GM08714 (cell line): ENCODE data around the gene PRXL2B.

Source experiments
- H3K4me3 ChIP-seq: fragments of 200-500 bp; sonication (Bioruptor generic); 2 replicates; pipeline ENCODE4 v1.5.1; 2014; ENCODE audit warnings: mild to moderate bottlenecking, low read length, inconsistent platforms
- ZNF274 ChIP-seq: IDR thresholded peaks from 2 replicates; pipeline ENCODE4 v1.6.1; 2012; ENCODE audit warnings: mild to moderate bottlenecking, low read depth, low read length

The PRXL2B gene

DNA sequence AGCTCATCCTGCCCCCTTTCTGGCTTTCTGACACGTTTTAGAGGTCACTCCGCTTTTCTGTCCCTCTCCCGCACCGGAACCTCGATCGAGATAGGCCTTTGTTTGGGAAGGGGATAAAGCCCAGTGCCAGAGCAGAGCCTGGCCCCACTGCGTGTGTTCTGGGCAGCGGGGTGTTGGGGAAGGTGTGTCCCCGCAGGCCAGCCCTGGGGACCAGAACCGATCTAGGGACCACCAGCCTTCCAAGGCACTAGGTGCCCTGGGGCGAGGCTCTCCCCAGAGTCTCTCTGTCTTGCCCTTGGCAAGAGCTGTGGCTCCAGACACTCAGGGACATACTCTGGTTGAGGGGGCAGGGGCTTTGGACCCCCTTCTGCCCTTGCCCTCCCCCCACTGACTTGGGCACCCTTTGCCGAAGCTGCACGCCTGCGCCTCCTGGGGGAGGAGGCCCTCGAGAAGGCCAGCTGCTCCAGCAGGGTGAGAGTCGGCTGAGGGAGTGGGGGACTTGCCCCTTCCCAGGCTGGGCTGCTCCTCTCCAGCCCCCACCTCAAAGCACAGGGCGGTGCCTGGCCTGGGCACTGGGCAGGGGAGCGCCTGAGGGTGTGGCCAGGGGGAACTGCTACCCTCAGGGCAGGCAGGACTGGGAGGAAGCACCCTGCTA lies 16.4 kb downstream of the PRXL2B start:
- H3K4me3 ChIP-seq, result no peak overlapping the region
- TF ChIP-seq ZNF274, result no peak

DNA sequence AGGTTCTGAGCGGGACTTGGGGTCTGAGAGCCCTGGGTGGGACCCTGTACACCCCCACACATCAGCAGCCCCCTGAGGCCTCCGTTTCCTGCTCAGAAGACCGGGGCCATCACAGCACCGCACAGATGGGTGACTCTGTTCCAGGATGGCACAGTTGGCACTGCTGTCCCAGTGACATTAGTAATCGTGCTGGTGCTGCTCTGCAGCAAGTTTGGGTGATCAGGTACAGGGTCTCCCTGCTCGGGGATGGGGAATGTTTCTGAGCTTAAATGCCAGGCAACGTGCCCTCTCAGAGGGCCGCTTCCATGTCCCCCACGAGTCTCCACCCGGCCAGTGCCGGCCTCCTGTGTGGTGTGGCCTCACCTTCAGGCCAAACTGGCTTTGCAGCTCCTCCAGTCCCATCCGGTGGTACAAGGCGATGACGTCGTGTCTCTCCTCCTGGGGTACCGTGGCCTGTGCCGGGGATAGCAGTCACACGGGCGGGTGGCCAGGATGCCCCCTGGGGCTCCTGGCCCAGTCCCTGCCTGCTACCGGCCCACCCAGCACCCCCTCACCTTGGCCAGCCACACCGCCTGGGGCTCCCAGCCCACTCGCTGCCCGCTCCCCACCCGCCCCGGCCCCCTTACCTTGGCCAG lies 17.1 kb downstream of the PRXL2B start:
- TF ChIP-seq ZNF274, result no peak
- no peak overlapping the region for H3K4me3 ChIP-seq

DNA sequence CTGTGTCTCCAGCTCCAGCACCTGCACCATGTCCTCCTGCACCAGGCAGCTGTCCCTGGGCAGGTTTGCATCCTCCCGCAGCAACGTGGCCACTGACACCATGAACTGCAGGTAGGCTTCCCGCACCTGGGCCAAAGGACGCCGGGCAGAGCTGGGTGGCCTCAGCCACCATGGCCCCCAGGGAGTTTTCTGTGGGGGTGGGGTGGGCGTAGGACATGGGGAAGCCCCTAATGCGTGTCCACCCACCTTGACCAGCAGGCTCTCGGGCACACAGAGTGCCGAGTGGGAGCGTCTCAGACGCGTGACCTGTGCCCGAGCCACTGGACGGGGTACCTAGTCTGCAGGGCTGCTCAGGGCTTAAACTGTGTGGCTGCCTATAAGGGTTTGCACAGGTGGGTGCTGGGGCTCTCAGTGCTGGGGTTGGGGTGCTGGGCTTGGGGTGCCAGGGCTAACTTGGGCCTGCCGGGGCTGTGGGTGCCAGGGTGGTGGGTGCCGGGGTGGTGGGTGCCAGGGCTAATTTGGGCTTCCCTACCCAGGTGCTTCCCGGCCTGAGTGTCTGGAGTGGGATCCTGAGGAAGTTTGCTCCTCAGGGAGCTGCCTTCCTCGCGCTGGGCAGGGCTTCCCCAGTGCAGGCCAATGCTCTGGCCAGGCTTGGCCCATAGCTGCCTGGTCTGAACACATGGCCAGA lies 17.7 kb downstream of the PRXL2B start:
- TF ChIP-seq ZNF274, result no peak
- H3K4me3 ChIP-seq, result no peak overlapping the region

DNA sequence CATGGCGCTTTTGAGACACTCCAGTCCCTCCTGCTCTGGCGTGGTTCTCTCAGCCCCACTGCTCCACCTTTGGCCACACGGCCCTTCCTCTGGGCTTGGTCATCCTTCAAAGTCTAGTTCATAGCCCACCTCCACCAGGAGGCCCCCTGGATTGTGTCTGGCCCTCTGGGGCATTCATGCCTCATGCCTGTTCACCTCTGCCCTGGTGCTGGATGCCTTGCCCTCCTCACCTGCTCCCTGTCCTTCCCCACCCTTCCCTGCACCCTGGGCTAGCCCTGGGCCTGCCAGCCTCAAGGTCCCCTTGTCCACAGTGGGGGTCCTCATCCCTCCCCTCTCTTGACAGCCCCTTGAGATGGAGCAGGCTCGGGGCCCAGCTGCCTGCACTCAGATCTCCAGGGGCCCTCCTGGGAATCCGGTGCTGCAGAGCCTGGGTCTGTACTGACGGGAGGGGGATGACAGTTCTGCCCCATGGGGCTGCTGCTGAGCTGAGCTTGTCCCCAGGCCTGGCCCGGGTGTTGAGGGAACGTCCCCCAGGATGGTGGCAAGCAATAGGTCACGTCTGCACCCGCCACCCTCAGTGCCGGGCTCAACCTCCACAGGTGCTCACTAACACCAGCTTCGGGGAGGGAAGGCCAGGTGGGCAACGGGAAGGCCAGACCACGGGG lies 18.4 kb downstream of the PRXL2B start:
- no peak overlapping the region for H3K4me3 ChIP-seq
- TF ChIP-seq ZNF274, result no peak

DNA sequence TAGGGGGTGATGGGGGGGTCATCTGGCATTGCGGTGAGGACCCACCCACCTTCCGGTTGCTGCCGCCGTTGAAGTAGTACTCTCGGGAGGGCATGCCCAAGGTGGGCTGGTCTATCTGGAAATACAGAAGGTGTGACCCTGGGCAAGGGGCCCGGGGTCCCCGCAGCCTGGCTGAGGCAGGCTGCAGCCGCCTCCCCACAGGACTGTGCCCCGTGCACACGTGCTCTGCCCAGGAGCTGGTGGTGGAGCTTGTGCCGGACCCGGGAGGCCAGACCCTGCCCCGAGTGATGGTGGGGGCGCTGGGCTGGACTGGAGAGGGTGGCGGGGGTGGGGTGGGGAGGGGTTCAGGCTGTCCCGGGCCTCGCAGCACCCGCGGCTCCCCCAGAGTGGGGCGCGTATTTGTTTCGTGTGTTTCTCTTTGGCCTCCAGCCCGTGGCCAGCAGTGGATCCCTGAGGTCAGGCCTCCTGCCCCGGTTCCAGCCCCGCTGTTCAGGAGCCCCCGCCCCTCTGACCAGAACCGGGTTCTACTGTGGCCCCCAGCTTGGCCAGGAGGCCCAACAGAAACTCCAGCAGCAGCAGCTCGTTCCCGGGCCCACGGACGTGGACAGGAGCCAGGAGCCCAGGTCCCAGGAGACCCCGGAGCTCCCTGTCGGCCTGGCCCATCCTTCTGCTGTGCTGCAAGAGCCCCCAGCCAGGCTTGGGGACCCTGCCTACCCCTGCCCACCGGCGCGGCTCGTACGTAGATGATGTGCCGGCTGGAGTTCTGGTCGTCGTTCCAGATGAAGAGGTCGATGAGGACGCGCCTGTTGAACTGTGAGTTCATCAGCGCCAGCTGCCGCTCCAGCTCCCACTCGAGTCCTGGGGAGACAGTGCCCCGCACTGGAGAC lies 19.2 kb downstream of the PRXL2B start:
- no peak for TF ChIP-seq ZNF274
- no peak overlapping the region for H3K4me3 ChIP-seq

DNA sequence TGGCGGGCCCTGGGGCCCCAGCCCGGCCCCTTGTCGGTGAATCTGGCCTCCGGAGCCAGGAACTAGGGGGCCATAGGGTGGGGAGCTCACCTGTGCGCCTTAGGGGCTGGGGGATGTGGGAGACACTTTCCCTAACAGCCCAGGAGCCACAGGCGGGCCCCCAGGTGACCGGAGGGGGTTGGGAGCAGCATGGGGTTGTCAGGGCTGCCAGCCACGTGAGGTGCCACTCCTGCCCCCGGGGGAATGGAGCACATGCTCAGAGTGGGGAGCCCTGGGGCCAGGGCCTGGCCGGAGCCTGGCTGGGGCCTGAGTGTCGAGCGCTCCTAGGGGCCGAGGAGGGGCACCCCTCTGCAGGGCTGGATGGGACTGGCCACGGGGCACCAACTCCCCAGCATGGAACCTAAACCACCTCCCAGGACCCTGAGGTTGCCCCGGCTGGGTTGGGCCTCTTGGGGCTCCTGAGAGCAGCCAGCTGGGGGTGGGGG lies 19.9 kb downstream of the PRXL2B start:
- no peak for TF ChIP-seq ZNF274
- H3K4me3 ChIP-seq, result no peak overlapping the region

DNA sequence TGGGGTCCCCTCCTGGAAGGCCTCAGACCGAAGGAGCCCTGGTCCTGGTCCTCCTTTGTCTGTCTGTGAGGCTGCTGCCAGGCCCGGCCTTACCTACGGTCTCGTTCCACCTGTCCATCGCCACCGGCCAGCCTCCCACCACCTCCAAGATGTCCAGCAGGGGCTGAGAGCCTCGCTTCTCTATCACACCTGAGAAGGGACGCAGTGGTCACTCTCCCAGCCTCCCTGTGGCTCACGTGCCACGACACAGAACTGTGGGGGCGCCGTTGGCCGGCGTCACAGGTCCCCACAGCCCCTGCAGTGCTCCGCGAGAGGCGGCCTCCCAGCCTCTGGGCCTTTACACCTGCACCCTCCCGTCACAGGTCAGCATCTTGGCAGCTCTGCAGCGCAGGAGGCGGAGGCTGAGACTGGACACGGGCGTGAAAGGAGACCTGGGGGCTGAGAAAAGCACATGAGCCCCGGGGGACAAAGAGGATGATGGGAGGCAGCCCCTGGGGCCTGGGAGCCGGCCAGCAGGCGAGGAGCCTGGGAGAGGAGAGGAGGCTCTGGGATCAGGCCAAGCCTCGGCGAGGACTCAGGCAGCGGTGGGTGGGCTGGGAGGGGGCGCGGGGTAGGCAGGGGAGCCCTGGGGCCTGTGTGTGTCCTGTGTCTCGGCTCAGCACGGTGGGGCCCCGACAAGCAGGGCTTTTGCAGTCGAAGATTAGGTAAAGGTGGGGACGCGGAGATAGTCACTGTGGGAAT lies 20.5 kb downstream of the PRXL2B start:
- TF ChIP-seq ZNF274, result no peak
- H3K4me3 ChIP-seq, result no peak overlapping the region

DNA sequence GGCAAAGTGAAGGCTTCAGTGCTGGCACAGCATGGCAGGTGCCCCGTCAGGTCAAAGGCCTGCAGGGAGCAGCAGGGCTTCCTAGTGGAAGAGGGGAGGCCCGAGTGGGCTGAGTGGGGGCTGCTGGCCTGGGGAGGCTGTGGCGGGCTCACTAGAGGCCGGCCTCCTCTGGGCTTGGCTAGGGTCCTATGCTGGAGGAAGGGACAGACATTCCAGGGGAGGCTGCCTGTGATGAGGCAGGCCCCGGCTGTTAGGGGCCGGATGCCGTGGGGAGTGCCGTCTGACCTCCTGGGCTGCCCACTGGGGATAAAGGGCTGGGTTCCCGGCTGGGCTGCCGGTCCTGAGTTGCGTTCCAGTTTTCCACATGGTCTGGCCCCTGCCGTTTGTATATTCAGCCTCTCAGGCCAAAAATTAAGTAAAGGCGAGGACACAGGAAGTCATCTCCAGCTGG lies 21.1 kb downstream of the PRXL2B start:
- H3K4me3 ChIP-seq, result no peak overlapping the region
- TF ChIP-seq ZNF274, result no peak

DNA sequence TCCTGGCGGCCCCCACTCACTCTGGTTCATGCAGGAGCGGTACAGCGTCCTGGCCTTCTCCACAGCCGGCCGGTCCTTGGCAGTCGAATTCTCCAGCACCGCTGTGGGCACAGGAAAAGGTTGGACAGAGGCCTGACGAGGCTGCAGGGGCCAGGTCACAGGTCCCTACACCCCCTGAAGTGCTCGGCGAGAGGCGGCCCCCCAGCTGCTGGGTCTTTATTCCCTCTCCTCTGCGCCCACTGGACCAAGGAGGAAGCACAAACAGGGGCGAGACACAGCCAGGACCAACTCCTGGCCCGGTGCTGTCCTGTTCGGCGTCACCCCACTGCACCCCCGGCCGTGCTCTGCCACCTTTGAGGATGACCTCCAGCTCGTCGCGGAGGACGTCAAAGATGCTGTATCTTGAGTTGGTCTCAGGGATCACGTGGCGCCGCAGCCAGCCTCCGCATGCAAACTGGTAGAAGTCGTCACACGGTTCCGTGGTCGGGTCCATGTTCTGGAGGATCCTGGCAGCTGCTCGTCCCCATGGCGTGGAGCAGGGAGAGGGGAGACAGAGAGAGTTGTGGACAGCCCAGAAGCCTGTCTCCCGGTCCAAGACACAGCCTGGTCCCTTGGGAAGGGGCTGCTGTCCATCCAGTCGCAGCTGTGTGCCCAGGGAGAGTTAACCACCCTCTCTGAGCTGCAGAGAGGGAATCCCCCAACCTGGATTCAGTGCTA lies 22.9 kb downstream of the PRXL2B start:
- no peak overlapping the region for H3K4me3 ChIP-seq
- TF ChIP-seq ZNF274, result no peak

DNA sequence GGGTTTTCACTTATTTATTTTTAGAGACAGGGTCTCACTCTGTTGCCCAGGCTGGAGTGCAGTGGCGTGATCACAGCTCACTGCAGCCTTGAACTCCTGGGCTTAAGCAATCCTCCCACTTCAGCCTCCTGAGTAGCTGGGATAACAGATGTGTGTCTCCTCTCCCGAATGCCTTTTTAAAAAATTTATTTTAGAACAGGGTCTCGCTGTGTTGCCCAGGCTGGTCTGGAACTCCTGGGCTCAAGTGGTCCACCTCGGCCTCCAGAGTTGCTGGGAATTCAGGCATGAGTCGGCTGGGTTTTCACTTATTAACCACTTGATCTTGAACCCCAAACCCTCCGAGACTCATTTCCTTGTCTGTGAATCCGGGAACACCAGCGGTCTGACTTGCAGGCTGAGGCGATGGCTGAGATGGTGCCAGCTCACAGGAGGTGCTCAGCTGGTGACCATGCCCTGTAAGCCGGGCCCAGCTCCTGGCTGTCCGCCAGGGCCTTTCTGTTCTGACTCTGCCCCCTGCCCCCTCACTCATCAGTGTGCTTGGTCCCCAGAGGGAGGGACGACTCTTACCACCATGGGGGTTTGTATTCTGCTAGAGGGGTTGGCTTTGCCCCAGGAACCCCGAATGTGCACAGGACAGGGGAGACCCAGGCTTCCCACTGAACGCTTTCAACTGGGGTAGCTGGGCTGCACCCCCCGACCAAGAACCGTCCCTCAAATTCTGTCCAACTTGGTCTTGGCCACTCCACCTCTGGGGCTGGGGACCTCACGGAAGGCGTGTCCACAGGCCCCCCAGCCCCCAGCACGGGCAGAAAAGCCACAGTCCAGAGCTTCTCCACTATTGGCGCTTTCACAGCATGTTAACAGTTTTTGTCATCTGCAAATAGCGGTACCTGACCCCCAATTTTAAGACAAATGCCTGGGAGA lies 23.7 kb downstream of the PRXL2B start:
- H3K4me3 ChIP-seq, result no peak overlapping the region
- no peak for TF ChIP-seq ZNF274

DNA sequence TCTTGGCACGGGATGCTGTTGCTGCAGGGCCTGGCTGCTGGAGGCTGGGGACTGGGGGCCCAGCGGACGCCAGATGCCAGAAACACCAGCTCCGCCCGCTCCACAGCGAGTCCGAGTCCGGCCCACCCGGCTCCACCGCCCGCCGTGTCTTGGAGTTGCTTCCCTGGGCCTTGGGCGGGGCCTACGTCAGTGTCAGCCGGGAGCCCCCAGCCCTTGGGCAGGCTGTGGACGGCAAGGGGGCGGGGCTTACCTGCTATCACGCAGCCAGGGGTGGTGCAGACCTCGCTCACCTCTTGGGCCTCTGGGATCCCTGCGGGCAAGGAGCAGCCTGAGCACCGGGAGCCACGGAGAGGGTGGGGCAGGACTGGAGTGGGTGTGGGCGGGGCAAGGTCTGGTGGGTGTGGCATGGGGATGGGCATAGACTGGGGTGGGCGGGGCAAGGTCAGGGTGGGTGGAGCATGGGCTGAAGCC lies 24.5 kb downstream of the PRXL2B start:
- no peak overlapping the region for H3K4me3 ChIP-seq
- TF ChIP-seq ZNF274, result no peak
